ENCODE data around the gene MUC12.
"Not testable (repeated sequence)": the region's sequence is repeated elsewhere in the genome, so short reads cannot be mapped to it uniquely, and the experiment has no call there.

The MUC12 gene

GRCh38 chr7:100969066-100969615 lies at the start of gene MUC12:
MUC12 (plus strand) TSS chr7:100969565; CDS start chr7:100969623, 58 bp downstream.
- no peak for DNase-seq (ENCODE audit: low spot score)

- not testable (repeated sequence) for DNase-seq (ENCODE audit: low spot score)
Observed at GRCh38 chr7:100919779-100920437, 49.5 kb upstream of the MUC12 start.

- no peak for DNase-seq (ENCODE audit: low spot score)
Observed at GRCh38 chr7:100921039-100921438, 48.3 kb upstream of the MUC12 start.

GRCh38 chr7:100923616-100924015 lies 45.7 kb upstream of the MUC12 start:
- DNase-seq (ENCODE audit: low spot score) = not testable (repeated sequence)

GRCh38 chr7:100929808-100930174 lies 39.6 kb upstream of the MUC12 start:
- no peak for DNase-seq (ENCODE audit: low spot score)

DNA sequence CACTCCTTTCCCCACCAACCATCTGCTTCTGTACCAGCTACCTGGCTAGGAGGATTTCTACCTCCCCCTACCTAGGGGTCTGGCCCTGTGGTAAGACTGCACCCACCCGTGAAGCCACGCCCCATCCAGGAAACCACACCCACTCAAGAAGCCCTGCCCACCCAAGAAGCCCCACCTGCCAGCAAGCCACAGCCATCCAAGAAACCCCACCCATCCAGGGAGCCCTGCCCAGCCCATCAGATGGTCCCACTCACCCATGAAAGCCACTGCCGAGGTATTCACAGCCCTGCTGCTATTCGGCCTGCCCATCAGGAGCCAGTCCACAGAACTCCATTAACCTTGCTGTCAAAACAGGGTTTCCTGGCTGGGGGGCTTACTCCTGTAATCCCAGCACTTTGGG lies 35.6 kb upstream of the MUC12 start:
- DNase-seq (ENCODE audit: low spot score) = no peak

DNA sequence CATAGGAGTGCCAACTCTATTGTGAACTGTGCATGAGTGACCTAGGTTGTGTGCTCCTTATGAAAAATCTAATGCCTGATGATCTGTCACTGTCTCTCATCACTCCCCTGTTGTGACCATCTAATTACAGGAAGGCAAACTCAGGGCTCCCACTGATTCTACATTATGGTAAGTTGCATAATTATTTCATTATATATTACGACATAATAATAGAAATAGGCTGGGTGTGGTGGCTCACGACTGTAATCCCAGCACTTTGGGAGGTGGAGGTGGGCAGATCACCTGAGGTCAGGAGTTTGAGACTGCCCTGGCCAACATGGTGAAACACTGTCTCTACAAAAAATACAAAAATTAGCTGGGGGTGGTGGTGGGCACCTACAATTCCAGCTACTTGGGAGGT lies 34.0 kb upstream of the MUC12 start:
- DNase-seq (ENCODE audit: low spot score) = not testable (repeated sequence)

- DNase-seq (ENCODE audit: low spot score) = not testable (repeated sequence)
Observed at GRCh38 chr7:100936167-100936566, 33.2 kb upstream of the MUC12 start.

DNA sequence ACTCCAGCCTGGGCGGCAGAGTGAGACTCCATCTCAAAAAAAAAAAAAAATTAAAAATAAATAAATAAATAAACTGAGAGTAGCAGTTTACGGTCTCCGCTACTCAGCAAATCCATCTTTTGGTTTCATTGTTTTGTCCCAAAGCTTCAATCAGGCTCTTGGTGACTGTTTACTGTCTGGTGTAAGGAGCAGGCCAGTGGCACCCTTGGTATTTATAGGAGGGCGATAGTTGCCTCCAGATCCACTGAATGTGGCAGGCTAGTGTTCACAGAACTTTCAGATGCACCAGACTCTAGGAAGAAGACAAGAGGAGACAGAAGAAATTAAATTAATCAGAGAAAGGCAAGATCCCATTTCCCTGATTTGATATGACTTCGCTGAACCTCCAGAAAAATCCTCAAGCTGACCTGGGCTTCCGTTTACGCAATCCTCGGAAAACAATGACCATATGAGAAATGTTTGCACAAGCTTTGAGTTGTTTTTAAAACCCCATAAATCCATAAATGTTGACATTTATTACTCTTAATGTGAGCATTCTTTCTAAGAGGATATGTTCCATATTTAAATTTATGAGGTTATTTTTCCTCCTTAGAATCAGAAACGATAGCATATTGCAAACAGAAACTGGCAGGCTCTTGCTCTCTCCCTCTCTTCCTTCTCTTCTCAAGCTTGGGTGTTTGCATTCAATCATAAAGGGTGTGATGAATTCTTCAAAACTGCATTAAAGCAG lies 27.2 kb upstream of the MUC12 start:
- no peak for DNase-seq (ENCODE audit: low spot score)

DNA sequence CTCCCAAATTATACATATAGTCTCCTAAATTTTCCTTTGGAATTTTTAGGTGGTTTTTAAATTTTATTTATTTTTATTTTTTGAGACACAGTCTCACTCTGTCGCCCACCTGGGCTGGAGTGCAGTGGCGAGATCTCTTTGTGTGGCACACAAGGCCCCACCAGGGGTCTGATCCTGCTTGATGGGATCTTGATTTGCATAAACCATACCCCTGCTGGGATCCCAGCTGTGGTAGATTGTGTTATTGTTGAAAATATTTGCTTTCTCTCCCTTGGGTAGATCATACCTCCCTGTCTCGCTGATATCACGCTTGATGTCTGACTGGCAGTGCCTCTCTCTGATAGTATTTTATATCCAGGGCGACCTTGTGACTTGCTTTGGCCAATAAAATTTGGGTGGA lies 25.7 kb upstream of the MUC12 start:
- DNase-seq (ENCODE audit: low spot score) = no peak

GRCh38 chr7:100944138-100944537 lies 25.2 kb upstream of the MUC12 start:
- DNase-seq (ENCODE audit: low spot score) = no peak

DNA sequence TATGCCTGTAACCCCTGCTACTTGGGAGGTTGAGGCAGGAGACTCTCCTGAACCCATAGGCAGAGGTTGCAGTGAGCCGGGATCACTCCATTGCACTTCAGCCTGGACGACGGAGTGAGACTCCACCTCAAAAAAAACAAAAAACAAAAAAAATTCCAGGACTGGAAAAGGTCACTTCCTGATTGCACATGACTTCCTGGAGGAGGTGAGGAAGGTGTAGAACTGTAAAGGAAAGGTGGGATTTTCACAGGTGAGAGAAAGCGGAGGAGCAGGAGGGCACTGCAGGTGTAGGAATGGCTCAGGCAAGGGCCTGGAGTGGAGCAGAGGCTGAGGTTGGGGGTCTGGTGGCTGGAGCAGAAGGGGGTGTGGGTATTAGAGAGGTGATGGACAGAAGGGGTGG lies 23.3 kb upstream of the MUC12 start:
- no peak for DNase-seq (ENCODE audit: low spot score)

- no peak for DNase-seq (ENCODE audit: low spot score)
Observed at GRCh38 chr7:100946766-100947365, 22.5 kb upstream of the MUC12 start.

DNA sequence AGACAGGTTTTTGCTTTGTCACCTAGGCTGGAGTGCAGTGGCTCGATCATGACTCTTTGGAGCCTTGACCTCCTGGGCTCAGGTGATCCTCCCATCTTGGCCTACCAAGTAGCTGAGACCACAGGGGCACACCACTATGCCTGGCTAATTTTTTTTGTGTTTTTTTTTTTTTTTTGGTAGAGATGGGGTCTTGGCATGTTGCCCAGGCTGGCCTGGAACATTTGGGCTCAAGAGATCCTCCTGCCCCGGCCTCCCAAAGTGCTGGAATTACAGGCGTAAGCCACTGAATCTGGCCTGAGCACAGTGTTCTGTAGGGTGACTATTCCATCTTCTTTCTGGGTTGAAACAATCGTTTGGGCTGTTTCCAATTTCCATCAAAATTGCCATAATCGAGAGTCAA lies 21.6 kb upstream of the MUC12 start:
- DNase-seq (ENCODE audit: low spot score) = no peak

GRCh38 chr7:100949227-100949932 lies 20.0 kb upstream of the MUC12 start, which contains the start of gene MUC3A:
MUC3A (plus strand) TSS chr7:100949534; CDS start chr7:100949625, 91 bp downstream.
- no peak for DNase-seq (ENCODE audit: low spot score)

DNA sequence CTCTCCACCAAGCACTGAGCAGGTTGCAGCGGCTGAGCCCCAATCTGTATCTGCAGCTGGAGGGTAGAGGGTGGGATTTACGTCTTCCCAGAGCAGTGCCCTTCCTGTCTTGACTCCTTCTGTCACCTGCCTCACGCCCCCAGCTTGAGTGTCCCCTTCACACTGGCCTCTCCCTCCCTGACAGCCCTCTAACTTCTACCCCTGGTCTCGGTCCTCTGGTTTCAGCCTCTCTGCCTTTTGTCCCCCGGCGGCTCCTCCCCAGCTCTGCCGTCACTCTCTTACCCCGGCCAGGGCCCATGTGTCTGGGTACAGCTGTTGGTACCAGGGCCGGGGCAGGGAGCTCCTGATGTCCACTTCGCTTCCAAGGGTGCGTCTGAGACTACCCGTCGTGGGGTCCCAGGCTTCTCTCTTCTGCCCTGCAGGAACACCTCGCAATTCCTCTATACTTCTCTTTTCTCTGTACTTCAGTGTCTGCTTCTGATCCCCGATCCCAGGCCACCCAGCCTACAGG lies 19.4 kb upstream of the MUC12 start:
- no peak for DNase-seq (ENCODE audit: low spot score)

GRCh38 chr7:100951172-100951571 lies 18.2 kb upstream of the MUC12 start:
- DNase-seq (ENCODE audit: low spot score) = no peak

DNA sequence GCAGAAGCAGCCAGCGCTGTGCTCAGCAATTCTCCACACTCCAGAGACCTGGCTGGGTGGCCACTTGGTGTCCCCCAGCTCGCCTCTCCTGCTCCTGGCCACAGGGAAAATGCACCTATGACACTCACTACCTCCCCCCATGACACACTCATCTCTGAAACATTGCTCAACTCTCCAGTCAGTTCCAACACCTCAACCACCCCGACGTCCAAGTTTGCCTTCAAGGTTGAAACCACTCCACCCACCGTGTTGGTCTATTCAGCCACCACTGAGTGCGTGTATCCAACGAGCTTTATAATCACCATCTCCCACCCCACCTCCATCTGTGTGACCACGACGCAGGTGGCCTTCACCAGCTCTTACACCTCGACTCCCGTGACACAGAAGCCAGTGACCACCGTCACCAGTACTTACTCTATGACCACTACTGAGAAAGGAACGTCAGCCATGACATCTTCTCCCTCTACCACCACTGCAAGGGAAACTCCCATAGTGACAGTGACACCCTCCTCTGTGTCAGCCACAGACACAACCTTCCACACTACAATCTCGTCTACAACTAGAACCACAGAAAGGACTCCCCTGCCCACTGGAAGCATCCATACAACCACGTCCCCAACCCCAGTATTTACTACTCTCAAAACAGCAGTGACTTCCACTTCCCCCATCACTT lies 17.3 kb upstream of the MUC12 start:
- DNase-seq (ENCODE audit: low spot score) = no peak

- no peak for DNase-seq (ENCODE audit: low spot score)
Observed at GRCh38 chr7:100952641-100953040, 16.7 kb upstream of the MUC12 start.

DNA sequence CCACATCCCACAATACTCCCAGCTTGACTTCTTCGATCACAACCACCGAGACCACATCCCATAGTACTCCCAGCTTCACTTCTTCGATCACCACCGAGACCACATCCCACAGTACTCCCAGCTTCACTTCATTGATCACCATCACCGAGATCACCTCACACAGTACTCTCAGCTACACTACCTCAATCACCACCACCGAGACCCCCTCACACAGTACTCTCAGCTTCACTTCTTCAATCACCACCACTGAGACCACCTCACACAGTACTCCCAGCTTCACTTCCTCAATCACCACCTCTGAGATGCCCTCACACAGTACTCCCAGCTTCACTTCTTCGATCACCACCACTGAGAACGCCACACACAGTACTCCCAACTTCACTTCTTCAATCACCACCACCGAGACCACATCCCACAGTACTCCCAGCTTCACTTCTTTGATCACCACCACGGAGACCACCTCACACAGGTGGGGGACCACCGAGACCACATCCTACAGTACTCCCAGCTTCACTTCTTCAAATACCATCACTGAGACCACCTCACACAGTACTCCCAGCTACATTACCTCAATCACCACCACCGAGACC lies 11.4 kb upstream of the MUC12 start:
- no peak for DNase-seq (ENCODE audit: low spot score)

GRCh38 chr7:100959894-100960293 lies 9.5 kb upstream of the MUC12 start:
- DNase-seq (ENCODE audit: low spot score) = no peak

Measured in CD4-positive, alpha-beta T cell treated with Interleukin-2 at 100 ng/mL for 4 hours (primary cell).